CD4-positive, CD25-positive, alpha-beta regulatory T cell (primary cell): ENCODE results near the gene SETD6. TPM values are rescaled to one million over a fixed set of nuclear protein-coding genes. Genes with fewer than 3 reads are reported as not detected.
"Not testable (repeated sequence)": the region's sequence is repeated elsewhere in the genome, so short reads cannot be mapped to it uniquely, and the experiment has no call there.

Experiments
- ATAC-seq, 2 donors: fragments of 150-1000 bp; cut with Tn5 transposase; one replicate each; pipeline ENCODE4 v1.10.0; 2021; ENCODE audit warnings: low read depth in 2 of 2, moderate number of reproducible peaks in 2 of 2, moderate library complexity in 1 of 2
- DNase-seq, 3 donors: peaks; one replicate each; pipeline versions ENCODE4 v3.0.0 to v3.0.0-alpha.2; 2012 to 2022; ENCODE audit warnings: mixed read lengths in 1 of 3
- H3K27ac ChIP-seq: one replicate; pipeline ENCODE4 v1.7.0; 2013; ENCODE audit warnings: mild to moderate bottlenecking, low read length; ENCODE audit not compliant: insufficient read depth, poor library complexity, severe bottlenecking
- H3K27me3 ChIP-seq: one replicate; pipeline ENCODE4 v1.7.0; 2013; ENCODE audit warnings: low read length; ENCODE audit not compliant: control insufficient read depth, insufficient read depth
- H3K36me3 ChIP-seq: one replicate; pipeline ENCODE4 v1.7.0; 2013; ENCODE audit warnings: mild to moderate bottlenecking, low read length, moderate library complexity; ENCODE audit not compliant: control insufficient read depth, insufficient read depth
- H3K4me1 ChIP-seq: 2 replicates; pipeline ENCODE4 v1.7.0; 2013; ENCODE audit warnings: mild to moderate bottlenecking, low read length; ENCODE audit not compliant: insufficient read depth, control insufficient read depth, poor library complexity, severe bottlenecking
- H3K4me3 ChIP-seq: one replicate; pipeline ENCODE4 v1.7.0; 2013; ENCODE audit warnings: low read depth, mild to moderate bottlenecking, low read length, moderate library complexity
- H3K9me3 ChIP-seq, 2 experiments: 1 replicate in 1 of 2; 2 replicates in 1 of 2; pipeline ENCODE4 v1.7.0; 2013; ENCODE audit warnings: low read length in 2 of 2, mild to moderate bottlenecking in 1 of 2, moderate library complexity in 1 of 2; ENCODE audit not compliant: control insufficient read depth in 2 of 2
- H3K27ac Mint-ChIP-seq, 3 donors: one replicate each; pipeline ENCODE4 v1.8.0; 2020 to 2022; ENCODE audit warnings: mild to moderate bottlenecking in 3 of 3, mixed read lengths in 3 of 3, moderate library complexity in 2 of 3
- H3K27me3 Mint-ChIP-seq: one replicate; pipeline ENCODE4 v1.8.0; 2022; ENCODE audit warnings: mild to moderate bottlenecking, mixed read lengths
- H3K36me3 Mint-ChIP-seq: one replicate; pipeline ENCODE4 v1.8.0; 2020; ENCODE audit warnings: mixed read lengths
- H3K4me1 Mint-ChIP-seq, 4 donors: one replicate each; pipeline ENCODE4 v1.8.0; 2020 to 2022; ENCODE audit warnings: mixed read lengths in 4 of 4, mild to moderate bottlenecking in 1 of 4
- H3K4me3 Mint-ChIP-seq, 4 donors: one replicate each; pipeline ENCODE4 v1.8.0; 2020 to 2022; ENCODE audit warnings: mild to moderate bottlenecking in 4 of 4, mixed read lengths in 4 of 4, moderate library complexity in 3 of 4
- H3K9me3 Mint-ChIP-seq, 7 donors: one replicate each; pipeline ENCODE4 v1.8.0; 2020 to 2022; ENCODE audit warnings: mixed read lengths in 7 of 7, mild to moderate bottlenecking in 3 of 7, moderate library complexity in 2 of 7
- polyA plus RNA-seq, 4 donors: library from polyadenylated mRNA; unstranded; fragments of 300-500 nt; fragmentation: Illumina TruSeq; gene quantifications; one replicate each; pipeline ENCODE4 v1.2.3, GENCODE V29; 2021
- total RNA-seq: library from RNA; stranded (reverse); gene quantifications from one replicate; pipeline ENCODE4 v1.2.3, GENCODE V29; 2022

Gene SETD6
- total and polyA plus RNA-seq, 5 donors from 2014 or later, result 6.3 to 17.5 (median 9.4) TPM

DNA sequence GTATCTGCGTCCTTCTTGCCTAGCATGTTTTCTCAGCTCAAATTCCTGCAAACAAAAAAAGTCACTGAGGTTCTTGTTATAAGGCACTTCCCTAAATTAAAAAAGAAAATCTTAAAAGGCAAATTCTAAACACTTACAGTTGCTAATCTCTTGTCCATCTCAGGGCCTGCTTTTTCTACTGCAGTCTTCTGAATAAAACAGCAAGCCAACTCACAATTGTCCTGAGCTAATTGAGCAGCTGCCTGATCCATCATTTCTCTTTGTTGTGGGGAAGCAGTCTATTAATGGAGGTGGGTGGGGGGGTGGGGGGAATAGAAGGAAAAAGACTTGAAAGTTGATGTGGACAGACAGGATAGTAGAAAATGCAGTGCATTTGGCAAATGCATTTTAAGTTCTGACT lies 27.0 kb downstream of the SETD6 start:
- no peaks in the 10 kb centered on the region for H3K9me3 Mint-ChIP-seq
- H3K27me3 Mint-ChIP-seq, result no peaks in the 10 kb centered on the region
- H3K4me1 Mint-ChIP-seq, result peaks cover 0 to 8% (median under 1%) of the 10 kb centered on the region in 4 donors
- no peak overlapping the region for H3K4me3 ChIP-seq
- no peak overlapping the region for H3K27ac ChIP-seq
- peaks cover 99% of the 10 kb centered on the region for H3K36me3 ChIP-seq
- no peaks in the 10 kb centered on the region for H3K27me3 ChIP-seq
- no peak overlapping the region for H3K4me3 Mint-ChIP-seq
- H3K9me3 ChIP-seq, result no peaks in the 10 kb centered on the region
- H3K27ac Mint-ChIP-seq, result no peak overlapping the region
- ATAC-seq (no peak), DNase-seq (no peak)
- H3K4me1 ChIP-seq, result no peaks in the 10 kb centered on the region
- H3K36me3 Mint-ChIP-seq, result peaks cover 61% of the 10 kb centered on the region

DNA sequence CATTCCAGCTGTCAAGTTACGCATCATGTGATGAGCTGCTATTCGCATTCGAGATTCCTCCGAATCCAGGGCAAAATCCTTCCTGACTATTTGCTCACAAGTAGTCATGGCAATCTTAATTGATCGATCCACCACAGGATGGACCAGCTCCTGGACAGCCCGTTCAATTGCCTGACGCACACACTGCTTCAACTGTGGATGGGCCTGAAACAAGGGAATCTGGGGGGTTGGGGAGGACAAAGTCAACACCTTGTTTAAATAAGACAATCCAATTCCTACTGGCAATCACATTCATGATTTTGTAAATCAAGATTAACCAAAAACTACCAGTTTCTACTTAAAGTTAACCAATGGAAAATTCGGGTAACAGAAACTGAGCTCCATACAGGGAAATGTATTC lies 28.4 kb downstream of the SETD6 start:
- H3K27ac Mint-ChIP-seq, result peak overlapping the region in 1 of 3 donors; percentile 48

DNA sequence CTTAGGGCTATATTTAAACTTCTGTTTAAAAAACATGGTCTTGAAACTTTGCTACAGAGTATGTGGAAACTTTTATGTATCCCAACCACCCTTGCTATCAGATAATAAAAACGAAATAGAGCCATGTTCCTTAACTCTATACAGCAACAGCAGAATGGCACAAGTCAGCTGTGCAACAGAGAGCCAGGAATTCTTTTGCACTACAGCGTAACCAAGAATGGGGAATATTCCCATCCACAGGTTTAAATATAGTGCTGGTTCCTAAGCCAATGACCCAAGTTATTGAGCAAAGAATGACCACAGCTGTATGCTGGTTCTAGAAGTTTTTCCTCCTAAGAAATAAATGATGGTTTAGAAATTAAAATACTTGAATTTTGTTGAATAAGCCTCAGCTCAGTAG lies 33.1 kb downstream of the SETD6 start:
- no peaks in the 10 kb centered on the region for H3K9me3 Mint-ChIP-seq
- Histone ChIP-seq H3K4me1 (no peaks in the 10 kb centered on the region), H3K4me3 (no peak overlapping the region), H3K9me3 (no peaks in the 10 kb centered on the region), H3K27ac (no peak overlapping the region), H3K27me3 (no peaks in the 10 kb centered on the region), H3K36me3 (peaks cover 94% of the 10 kb centered on the region)
- peaks cover 39% of the 10 kb centered on the region for H3K36me3 Mint-ChIP-seq
- DNase-seq (no peak), ATAC-seq (no peak)
- H3K4me3 Mint-ChIP-seq, result no peak overlapping the region
- H3K4me1 Mint-ChIP-seq, result peaks cover 0 to 16% (median 4%) of the 10 kb centered on the region in 4 donors
- peak overlapping the region in 1 of 3 donors; percentile 2 for H3K27ac Mint-ChIP-seq
- no peaks in the 10 kb centered on the region for H3K27me3 Mint-ChIP-seq

More for the DNA sequence above, 28.4 kb downstream of the SETD6 start:
- H3K4me1 Mint-ChIP-seq, result peaks cover 0 to 14% (median 3%) of the 10 kb centered on the region in 4 donors
- no peak overlapping the region for H3K4me3 Mint-ChIP-seq
- Histone ChIP-seq H3K27me3 (no peaks in the 10 kb centered on the region), H3K4me1 (no peaks in the 10 kb centered on the region), H3K9me3 (no peaks in the 10 kb centered on the region), H3K4me3 (no peak overlapping the region), H3K36me3 (peaks cover 97% of the 10 kb centered on the region), H3K27ac (no peak overlapping the region)
- DNase-seq, result no peak
- no peak for ATAC-seq
- no peaks in the 10 kb centered on the region for H3K9me3 Mint-ChIP-seq
- H3K36me3 Mint-ChIP-seq, result peaks cover 47% of the 10 kb centered on the region
- H3K27me3 Mint-ChIP-seq, result no peaks in the 10 kb centered on the region

DNA sequence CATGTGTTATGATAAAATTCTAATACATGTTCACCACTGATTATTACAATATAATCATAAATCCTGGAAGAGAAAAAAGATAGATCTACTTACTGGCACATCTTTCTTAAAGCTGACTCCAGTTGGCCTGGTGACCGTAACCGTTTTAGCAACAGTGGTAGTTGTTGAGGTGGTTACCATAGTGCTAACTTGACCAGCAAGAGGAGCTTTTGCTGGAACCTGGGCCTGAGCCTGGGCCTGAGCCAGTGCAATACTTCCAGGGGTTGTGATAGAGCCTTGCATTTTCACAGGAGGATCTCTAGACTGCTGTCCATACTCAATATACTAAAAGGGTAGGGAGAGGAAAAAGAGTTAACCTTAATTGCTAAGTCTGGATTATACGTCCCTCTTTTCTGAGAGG lies 36.2 kb downstream of the SETD6 start:
- H3K9me3 Mint-ChIP-seq, result no peaks in the 10 kb centered on the region
- Histone ChIP-seq H3K36me3 (peaks cover 93% of the 10 kb centered on the region), H3K27me3 (no peaks in the 10 kb centered on the region), H3K27ac (no peak overlapping the region), H3K4me1 (no peaks in the 10 kb centered on the region), H3K9me3 (no peaks in the 10 kb centered on the region), H3K4me3 (no peak overlapping the region)
- H3K4me1 Mint-ChIP-seq, result peaks cover 0 to 11% (median 6%) of the 10 kb centered on the region in 4 donors
- H3K27me3 Mint-ChIP-seq, result no peaks in the 10 kb centered on the region
- no peak for ATAC-seq
- peaks cover 36% of the 10 kb centered on the region for H3K36me3 Mint-ChIP-seq
- H3K4me3 Mint-ChIP-seq, result no peak overlapping the region
- peak overlapping the region in 1 of 3 donors; percentile 48 for H3K27ac Mint-ChIP-seq
- no peak for DNase-seq

DNA sequence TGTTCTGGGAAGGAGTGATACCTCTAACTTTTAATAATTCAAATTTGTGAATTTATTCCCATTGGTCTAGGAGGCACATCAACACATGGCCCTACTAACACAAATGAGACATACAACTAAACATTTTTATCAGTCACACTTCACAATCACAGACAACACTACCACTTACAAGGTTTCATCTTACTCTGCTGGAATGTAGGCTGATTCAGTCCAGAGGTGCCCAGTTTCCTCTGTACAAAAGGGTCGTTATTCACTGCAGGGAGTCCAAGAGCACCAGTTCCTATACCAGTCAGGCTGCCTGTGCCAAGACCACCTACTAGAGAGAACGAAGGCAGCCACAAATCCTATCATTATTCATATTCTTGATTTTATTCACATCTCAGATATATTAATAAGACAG lies 41.4 kb downstream of the SETD6 start:
- Mint-ChIP-seq H3K27me3 (no peaks in the 10 kb centered on the region), H3K4me1 (peaks cover 0 to 6% (median 5%) of the 10 kb centered on the region in 4 donors), H3K36me3 (peaks cover 45% of the 10 kb centered on the region), H3K27ac (peak overlapping the region in 1 of 3 donors; percentile 61), H3K4me3 (no peak overlapping the region), H3K9me3 (no peaks in the 10 kb centered on the region)
- DNase-seq (no peak), ATAC-seq (no peak)
- H3K27me3 ChIP-seq, result no peaks in the 10 kb centered on the region
- H3K4me3 ChIP-seq, result no peak overlapping the region
- no peaks in the 10 kb centered on the region for H3K9me3 ChIP-seq
- no peak overlapping the region for H3K27ac ChIP-seq
- no peaks in the 10 kb centered on the region for H3K4me1 ChIP-seq
- peaks cover 87% of the 10 kb centered on the region for H3K36me3 ChIP-seq

DNA sequence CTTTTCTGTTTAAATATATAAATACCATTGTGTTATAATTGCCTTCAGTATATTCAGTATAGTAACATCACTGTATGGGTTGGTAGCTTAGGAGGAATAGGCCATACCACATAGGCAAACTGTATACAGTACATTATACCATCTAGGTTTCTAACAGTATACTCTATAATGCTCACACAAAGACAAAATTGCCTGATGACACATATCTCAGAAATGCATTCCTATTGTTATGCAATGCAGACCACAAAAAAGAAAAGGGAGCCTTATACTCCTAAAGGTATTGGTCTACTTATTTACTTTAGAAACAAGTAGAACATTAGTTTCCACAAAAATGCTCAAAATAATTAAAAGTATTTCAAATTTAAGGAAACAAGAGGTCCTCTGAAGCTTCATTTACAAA lies 47.9 kb downstream of the SETD6 start:
- no peaks in the 10 kb centered on the region for H3K9me3 ChIP-seq
- DNase-seq (no peak), ATAC-seq (no peak)
- no peak overlapping the region for H3K27ac Mint-ChIP-seq
- no peaks in the 10 kb centered on the region for H3K4me1 ChIP-seq
- H3K36me3 Mint-ChIP-seq, result peaks cover 29% of the 10 kb centered on the region
- H3K27me3 ChIP-seq, result no peaks in the 10 kb centered on the region
- H3K36me3 ChIP-seq, result peaks cover 68% of the 10 kb centered on the region
- H3K4me3 ChIP-seq, result no peak overlapping the region
- H3K27me3 Mint-ChIP-seq, result no peaks in the 10 kb centered on the region
- no peak overlapping the region for H3K27ac ChIP-seq
- H3K9me3 Mint-ChIP-seq, result no peaks in the 10 kb centered on the region
- no peak overlapping the region for H3K4me3 Mint-ChIP-seq
- H3K4me1 Mint-ChIP-seq, result peaks cover 7 to 19% (median 16%) of the 10 kb centered on the region in 4 donors

DNA sequence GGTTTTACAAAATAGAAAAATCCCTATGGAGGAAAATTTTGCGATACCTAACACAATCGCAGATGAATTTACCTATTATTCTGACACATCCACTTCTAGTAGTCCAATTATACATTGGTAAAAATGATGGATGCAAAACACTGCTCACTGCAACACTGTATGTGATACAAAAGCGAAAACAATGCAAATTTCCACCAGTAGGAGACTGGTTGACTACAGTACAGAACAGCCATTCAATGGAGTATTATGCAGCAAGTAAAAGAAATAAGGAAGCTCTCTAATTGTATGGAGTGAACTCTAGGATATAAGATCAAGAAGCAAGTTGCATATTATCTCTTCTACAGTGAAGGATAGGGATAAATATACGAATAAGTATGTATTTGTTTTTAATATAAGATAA lies 48.5 kb downstream of the SETD6 start:
- no peak overlapping the region for H3K27ac Mint-ChIP-seq
- peaks cover 66% of the 10 kb centered on the region for H3K36me3 ChIP-seq
- H3K4me1 ChIP-seq, result no peaks in the 10 kb centered on the region
- no peak overlapping the region for H3K4me3 Mint-ChIP-seq
- H3K27ac ChIP-seq, result no peak overlapping the region
- H3K27me3 ChIP-seq, result no peaks in the 10 kb centered on the region
- no peak overlapping the region for H3K4me3 ChIP-seq
- DNase-seq (no peak), ATAC-seq (no peak)
- no peaks in the 10 kb centered on the region for H3K9me3 Mint-ChIP-seq
- no peaks in the 10 kb centered on the region for H3K9me3 ChIP-seq
- no peaks in the 10 kb centered on the region for H3K27me3 Mint-ChIP-seq
- peaks cover 7 to 21% (median 15%) of the 10 kb centered on the region in 4 donors for H3K4me1 Mint-ChIP-seq
- peaks cover 28% of the 10 kb centered on the region for H3K36me3 Mint-ChIP-seq

DNA sequence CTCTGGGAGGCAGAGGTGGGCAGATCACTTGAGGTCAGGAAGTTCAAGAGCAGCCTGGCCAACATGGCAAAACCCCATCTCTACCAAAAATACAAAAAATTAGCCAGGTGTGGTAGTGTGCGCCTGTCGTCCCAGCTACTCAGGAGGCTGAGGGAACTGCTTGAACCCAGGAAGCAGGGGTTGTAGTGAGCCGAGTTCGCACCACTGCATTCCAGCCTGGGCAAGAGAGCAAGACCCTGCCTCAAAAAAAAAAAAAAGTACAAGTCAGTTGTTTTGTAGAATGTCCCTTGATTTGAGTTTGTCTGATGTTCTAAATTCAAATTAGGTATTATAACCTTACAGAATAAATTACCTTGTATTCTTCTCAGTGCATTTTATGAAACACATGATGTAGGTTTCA lies 50.4 kb downstream of the SETD6 start:
- H3K36me3 Mint-ChIP-seq, result peaks cover 43% of the 10 kb centered on the region
- H3K27me3 Mint-ChIP-seq, H3K4me3 Mint-ChIP-seq, H3K9me3 Mint-ChIP-seq, H3K9me3 ChIP-seq, ATAC-seq, H3K4me1 ChIP-seq, DNase-seq, H3K27me3 ChIP-seq, H3K4me3 ChIP-seq, H3K27ac ChIP-seq: not testable (repeated sequence)
- peak overlapping the region in 1 of 3 donors; percentile 23 for H3K27ac Mint-ChIP-seq
- H3K4me1 Mint-ChIP-seq, result peaks cover 7 to 35% (median 25%) of the 10 kb centered on the region in 4 donors
- H3K36me3 ChIP-seq, result peaks cover 68% of the 10 kb centered on the region
